Skeletal muscle satellite cell (primary cell): ENCODE measurements around the gene CCR8.
"Not testable (repeated sequence)": the region's sequence is repeated elsewhere in the genome, so short reads cannot be mapped to it uniquely, and the experiment has no call there.

Experiments
- H3K27me3 ChIP-seq: 2 replicates; pipeline ENCODE4 v1.7.0; 2013; ENCODE audit warnings: low read length; ENCODE audit not compliant: control insufficient read depth, insufficient read depth
- H3K36me3 ChIP-seq: 2 replicates; pipeline ENCODE4 v1.7.0; 2013; ENCODE audit warnings: mild to moderate bottlenecking, control low read depth, low read length; ENCODE audit not compliant: insufficient read depth
- H3K4me1 ChIP-seq: 2 replicates; pipeline ENCODE4 v1.7.0; 2013; ENCODE audit warnings: low read length; ENCODE audit not compliant: control insufficient read depth, insufficient read depth
- H3K4me2 ChIP-seq: 2 replicates; pipeline ENCODE4 v1.7.0; 2013; ENCODE audit warnings: mild to moderate bottlenecking, low read length
- H3K4me3 ChIP-seq: 2 replicates; pipeline ENCODE4 v1.7.0; 2013; ENCODE audit warnings: low read length
- H3K9ac ChIP-seq: 2 replicates; pipeline ENCODE4 v1.7.0; 2013; ENCODE audit warnings: mild to moderate bottlenecking, low read depth, low read length, moderate library complexity
- H3K9me3 ChIP-seq: replicated peaks from 2 replicates; pipeline ENCODE4 v1.7.0; 2013; ENCODE audit warnings: mild to moderate bottlenecking, control low read depth, low read length

Gene CCR8

DNA sequence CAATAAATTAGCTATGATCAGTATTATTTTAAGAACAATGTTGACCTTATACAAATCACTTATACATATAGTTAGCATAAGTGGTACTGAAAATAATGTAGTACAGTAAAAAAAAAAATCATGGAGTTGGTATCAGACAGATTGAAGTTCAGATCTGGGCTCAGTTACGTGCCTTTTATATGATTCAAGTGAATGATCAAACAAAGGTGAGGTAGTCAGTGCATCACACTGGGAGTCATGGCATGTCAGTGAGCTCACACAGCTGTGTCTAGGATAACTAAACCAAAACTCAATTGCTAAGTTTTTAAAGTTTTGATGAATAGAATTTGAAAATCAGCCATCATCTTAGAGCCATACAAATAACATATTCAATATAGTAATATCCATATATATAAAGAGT is 11.2 kb upstream of the CCR8 start:
- Histone ChIP-seq H3K4me2 (no peak overlapping the region), H3K4me3 (no peak overlapping the region), H3K36me3 (no peaks in the 10 kb centered on the region), H3K27me3 (peaks cover 3% of the 10 kb centered on the region), H3K4me1 (no peaks in the 10 kb centered on the region), H3K9me3 (no peaks in the 10 kb centered on the region), H3K9ac (no peak overlapping the region)

DNA sequence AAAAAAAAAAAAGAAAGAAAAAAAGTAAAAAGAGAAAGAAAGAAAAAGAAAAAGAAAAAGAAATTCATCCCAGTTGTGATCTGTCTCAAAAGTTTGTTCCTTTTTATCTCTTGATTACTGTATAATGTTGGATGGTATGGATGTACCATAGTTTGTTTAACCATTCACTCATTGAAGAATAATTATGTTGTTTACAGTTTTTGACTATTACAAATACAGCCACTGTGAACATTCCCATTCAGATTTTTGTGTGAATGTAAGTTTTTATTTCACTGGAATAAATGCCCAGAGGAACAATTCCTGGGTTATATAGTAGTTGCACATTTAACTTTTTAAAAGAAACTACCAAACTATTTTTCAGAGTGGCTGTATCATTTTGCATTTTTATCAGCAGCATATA is 10.3 kb upstream of the CCR8 start:
- no peaks in the 10 kb centered on the region for H3K4me1 ChIP-seq
- H3K9me3 ChIP-seq, result no peaks in the 10 kb centered on the region
- peaks cover 3% of the 10 kb centered on the region for H3K27me3 ChIP-seq
- H3K9ac ChIP-seq, result no peak overlapping the region
- H3K4me2 ChIP-seq, result no peak overlapping the region
- no peak overlapping the region for H3K4me3 ChIP-seq
- no peaks in the 10 kb centered on the region for H3K36me3 ChIP-seq

DNA sequence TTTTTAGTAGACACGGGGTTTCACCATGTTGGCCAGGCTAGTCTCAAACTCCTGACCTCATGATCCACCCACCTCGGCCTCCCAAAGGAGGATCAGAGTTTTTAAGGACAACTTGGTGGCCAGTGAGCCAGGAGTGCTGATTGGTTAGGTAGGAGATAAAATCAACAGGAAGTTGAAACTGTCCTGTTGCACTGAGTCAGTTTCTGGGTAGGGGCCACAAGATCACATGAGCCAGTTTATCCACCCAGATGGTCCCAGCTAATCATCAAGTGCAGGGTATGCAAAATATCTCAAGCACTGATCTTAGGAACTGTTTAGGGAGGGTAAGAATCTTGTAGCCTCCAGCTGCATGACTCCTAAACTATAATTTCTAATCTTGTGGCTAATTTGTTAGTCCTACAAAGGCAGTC is 7.9 kb upstream of the CCR8 start:
- not testable (repeated sequence) for H3K9me3 ChIP-seq, H3K9ac ChIP-seq, H3K27me3 ChIP-seq, H3K4me2 ChIP-seq, H3K4me1 ChIP-seq, H3K4me3 ChIP-seq, H3K36me3 ChIP-seq

DNA sequence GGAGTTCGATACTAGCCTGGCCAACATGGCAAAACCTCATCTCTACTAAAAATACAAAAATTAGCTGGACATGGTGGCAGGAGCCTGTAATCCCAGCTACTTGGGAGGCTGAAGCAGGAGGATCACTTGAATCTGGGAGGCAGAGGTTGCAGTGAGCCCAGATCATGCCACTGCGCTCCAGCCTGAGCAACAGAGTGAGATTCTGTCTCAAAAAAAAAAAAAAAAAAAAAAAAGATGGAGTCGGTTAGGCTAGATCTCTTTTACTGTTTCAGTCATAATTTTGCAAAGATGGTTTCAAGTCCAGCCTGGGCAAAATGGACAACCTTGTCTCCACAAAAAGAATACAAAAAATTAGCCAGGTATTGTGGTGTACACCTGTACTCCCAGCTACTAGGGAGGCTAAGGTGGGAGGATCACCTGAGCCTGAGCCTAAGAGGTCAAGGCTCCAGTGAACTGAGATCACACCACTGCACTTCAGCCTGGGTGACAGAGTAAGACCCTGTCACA is 7.2 kb upstream of the CCR8 start:
- H3K36me3 ChIP-seq, result not testable (repeated sequence)

DNA sequence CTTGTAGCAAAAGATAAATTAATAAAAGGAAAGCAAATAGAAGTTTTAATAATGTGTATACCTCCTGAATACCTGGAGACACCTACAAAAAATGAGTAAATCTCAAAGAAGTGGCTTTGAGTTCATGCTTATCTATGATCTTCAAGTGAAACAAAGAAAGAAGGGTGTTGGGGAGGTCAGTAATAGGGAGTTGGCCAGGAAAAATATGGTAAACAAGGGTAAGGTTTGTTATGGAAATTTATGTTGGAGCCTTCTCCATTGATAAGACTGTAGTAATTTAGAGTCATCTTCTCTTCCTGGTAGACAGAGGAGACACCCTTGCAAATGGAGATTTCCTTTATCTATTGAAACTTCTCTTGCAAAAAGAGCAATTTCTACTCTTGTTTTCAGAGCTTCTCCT is 6.6 kb upstream of the CCR8 start:
- Histone ChIP-seq H3K4me3 (no peak overlapping the region), H3K4me2 (no peak overlapping the region), H3K9ac (no peak overlapping the region), H3K4me1 (no peaks in the 10 kb centered on the region), H3K27me3 (peaks cover 5% of the 10 kb centered on the region), H3K36me3 (no peaks in the 10 kb centered on the region), H3K9me3 (no peaks in the 10 kb centered on the region)

More for the DNA sequence above, 7.2 kb upstream of the CCR8 start:
- H3K4me1 ChIP-seq, H3K4me2 ChIP-seq, H3K4me3 ChIP-seq, H3K27me3 ChIP-seq, H3K9me3 ChIP-seq, H3K9ac ChIP-seq: not testable (repeated sequence)

DNA sequence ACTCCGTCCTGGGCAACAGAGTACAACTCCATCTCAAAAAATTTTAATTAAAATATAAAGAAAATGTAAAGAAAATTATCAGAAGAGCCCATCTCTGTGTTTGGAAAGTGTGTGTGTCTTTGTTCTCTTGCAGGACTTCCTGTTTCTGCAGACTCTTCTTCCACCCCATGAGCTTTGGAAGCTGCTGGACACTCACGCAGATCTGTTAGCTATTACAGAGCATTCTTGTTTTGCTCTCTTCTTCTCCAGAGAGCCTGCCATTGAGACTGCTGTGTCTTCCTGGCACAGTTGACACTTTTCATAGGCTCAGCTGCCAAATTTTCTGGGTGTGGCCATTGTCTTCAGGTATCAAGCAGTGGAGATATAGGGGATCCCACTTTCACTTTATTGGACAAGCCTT is 6.0 kb upstream of the CCR8 start:
- Histone ChIP-seq H3K27me3 (peaks cover 5% of the 10 kb centered on the region), H3K9ac (no peak overlapping the region), H3K4me2 (no peak overlapping the region), H3K9me3 (no peaks in the 10 kb centered on the region), H3K36me3 (no peaks in the 10 kb centered on the region), H3K4me3 (no peak overlapping the region), H3K4me1 (no peaks in the 10 kb centered on the region)

DNA sequence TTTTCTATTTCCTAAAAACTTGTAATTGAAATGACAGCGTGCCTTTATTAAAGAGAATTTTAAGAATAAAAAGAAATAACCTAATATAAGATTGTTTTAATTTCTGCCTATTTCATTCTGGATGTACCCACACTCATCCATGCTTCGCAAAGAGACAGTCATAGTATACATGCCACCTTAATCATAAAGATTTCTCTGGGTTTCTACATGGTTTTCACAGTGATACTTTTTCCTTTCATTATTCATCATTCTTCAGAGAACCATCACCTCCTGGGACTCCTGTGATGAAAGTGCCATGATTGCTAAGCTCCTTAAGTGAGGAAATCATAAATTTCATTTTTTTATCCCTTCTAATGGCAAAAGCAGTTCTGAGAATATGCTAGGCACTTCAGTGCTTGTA is 4.3 kb upstream of the CCR8 start:
- H3K27me3 ChIP-seq, result peaks cover 3% of the 10 kb centered on the region
- H3K9ac ChIP-seq, result no peak overlapping the region
- H3K9me3 ChIP-seq, result no peaks in the 10 kb centered on the region
- H3K4me2 ChIP-seq, result no peak overlapping the region
- H3K4me1 ChIP-seq, result no peaks in the 10 kb centered on the region
- H3K4me3 ChIP-seq, result no peak overlapping the region
- no peaks in the 10 kb centered on the region for H3K36me3 ChIP-seq

DNA sequence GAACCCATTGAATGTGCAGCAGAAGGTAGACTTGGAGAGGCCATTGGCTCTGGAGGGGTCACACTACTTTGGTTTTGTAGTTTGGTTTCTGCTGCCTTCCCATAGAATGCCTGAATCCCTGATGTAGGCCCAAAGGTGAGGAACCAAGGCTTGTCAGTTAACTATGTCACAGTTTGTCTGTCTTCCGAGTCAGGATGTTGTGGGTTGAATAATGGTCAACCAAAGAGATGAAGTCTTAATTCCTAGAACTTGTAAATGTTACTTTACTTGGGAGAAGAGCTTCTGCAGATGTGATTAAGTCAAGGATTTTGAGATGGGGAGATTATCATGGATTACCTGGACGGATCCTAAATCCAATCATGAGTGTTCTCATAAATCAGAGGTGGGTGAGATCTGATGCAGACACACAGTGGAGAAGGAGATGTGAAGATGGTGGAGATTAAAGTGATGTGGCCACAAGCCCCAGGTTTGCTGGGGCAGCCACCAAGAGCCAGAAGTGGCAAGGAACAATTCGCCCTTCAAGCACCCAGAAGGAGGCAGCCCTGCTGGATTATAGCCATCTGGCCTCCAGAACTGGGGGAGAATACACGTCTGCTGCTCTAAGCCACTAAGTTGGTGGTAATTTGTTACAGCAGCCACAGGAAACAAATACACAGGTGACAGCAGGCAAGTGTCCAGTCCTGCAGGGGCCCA is 2.3 kb upstream of the CCR8 start:
- Histone ChIP-seq H3K36me3 (no peaks in the 10 kb centered on the region), H3K4me1 (no peaks in the 10 kb centered on the region), H3K4me3 (no peak overlapping the region), H3K4me2 (no peak overlapping the region), H3K9me3 (no peaks in the 10 kb centered on the region), H3K27me3 (peaks cover 3% of the 10 kb centered on the region), H3K9ac (no peak overlapping the region)

DNA sequence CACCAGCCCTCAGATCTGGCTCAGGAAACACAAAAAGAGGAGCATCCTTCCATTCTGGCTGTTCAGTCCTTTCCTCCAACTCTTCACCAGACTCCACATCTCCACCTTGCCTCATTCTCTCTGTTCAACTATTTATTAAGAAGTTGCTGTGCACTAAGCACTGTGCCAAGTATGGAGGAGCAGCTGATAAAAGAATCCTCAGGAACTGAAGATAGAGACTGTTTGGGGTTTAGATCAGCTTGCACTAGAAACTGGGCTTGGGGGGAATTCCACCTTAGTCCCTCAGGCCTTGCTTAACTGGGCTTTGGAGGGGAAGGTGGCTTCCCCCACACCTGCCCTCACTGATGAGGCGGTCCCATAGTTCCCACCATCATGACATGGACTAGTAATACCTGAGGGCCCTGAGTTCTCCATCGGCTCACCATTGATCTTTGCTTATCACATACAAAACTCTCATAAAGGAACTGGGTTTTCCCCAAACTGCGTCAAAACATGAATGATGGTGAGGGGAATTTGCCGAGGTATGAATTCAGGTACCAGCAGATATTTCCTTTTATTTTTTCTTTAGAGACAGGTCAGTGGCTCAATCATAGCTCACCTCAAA is 1.7 kb upstream of the CCR8 start:
- Histone ChIP-seq H3K27me3 (peaks cover 3% of the 10 kb centered on the region), H3K4me3 (no peak overlapping the region), H3K4me1 (no peaks in the 10 kb centered on the region), H3K9ac (no peak overlapping the region), H3K9me3 (no peaks in the 10 kb centered on the region), H3K36me3 (no peaks in the 10 kb centered on the region), H3K4me2 (no peak overlapping the region)

DNA sequence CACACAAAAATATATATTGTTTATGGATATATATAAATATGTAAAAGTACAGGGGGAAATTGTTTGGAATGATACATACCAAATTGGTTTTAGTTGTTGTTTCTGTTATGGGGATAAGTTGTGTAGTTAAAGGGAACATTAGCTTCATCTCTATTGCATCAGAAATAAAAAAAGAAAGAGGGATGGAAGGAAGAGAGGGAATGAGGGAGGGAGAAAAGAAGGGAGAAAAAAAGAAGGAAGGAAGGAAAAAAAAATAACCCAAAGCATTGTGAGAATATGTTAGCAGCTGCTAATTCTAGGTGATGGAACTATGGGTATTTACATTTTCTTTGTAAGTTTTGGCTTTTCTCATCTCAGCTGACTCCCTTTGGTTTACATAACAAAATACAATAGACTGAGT is 1.3 kb downstream of the CCR8 start:
- H3K27me3 ChIP-seq, result peaks cover 3% of the 10 kb centered on the region
- no peak overlapping the region for H3K4me3 ChIP-seq
- no peak overlapping the region for H3K9ac ChIP-seq
- no peaks in the 10 kb centered on the region for H3K36me3 ChIP-seq
- no peaks in the 10 kb centered on the region for H3K9me3 ChIP-seq
- H3K4me2 ChIP-seq, result no peak overlapping the region
- H3K4me1 ChIP-seq, result no peaks in the 10 kb centered on the region

DNA sequence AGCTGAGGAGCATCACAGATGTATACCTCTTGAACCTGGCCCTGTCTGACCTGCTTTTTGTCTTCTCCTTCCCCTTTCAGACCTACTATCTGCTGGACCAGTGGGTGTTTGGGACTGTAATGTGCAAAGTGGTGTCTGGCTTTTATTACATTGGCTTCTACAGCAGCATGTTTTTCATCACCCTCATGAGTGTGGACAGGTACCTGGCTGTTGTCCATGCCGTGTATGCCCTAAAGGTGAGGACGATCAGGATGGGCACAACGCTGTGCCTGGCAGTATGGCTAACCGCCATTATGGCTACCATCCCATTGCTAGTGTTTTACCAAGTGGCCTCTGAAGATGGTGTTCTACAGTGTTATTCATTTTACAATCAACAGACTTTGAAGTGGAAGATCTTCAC is 3.0 kb downstream of the CCR8 start:
- Histone ChIP-seq H3K9ac (no peak overlapping the region), H3K27me3 (no peaks in the 10 kb centered on the region), H3K4me2 (no peak overlapping the region), H3K9me3 (no peaks in the 10 kb centered on the region), H3K4me1 (no peaks in the 10 kb centered on the region), H3K36me3 (no peaks in the 10 kb centered on the region), H3K4me3 (no peak overlapping the region)

DNA sequence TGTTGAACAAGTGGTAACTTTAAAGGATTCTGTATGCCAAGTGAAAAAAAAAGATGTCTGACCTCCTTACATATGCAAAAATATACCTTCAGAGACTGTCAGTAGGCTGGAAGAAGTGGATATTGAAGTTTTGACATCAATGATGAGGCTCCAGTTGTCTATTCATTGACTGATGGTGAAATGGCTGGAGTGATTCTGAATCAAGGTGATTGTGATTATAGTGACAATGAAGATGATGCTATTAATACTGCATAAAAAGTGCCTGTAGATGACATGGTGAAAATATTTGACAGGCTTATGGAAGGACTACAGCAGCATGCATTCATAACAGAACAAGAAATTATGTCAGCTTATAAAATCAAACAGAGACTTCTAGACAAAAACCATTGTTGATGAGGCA is 4.1 kb downstream of the CCR8 start:
- no peaks in the 10 kb centered on the region for H3K9me3 ChIP-seq
- H3K27me3 ChIP-seq, result no peaks in the 10 kb centered on the region
- no peak overlapping the region for H3K4me2 ChIP-seq
- H3K9ac ChIP-seq, result no peak overlapping the region
- no peaks in the 10 kb centered on the region for H3K4me1 ChIP-seq
- H3K4me3 ChIP-seq, result no peak overlapping the region
- H3K36me3 ChIP-seq, result no peaks in the 10 kb centered on the region
